Coronary artery (tissue), 2 donors: Measurements from ENCODE around the gene SEC14L1.

ENCODE experiments used
- DNase-seq: peaks from one replicate; pipeline ENCODE4 v3.0.0-alpha.2; 2017; ENCODE audit warnings: low spot score
- H3K27ac ChIP-seq, 2 donors: fragments of 200-600 bp; sonication (generic); one replicate each; pipeline ENCODE4 v1.5.1; 2016 to 2019
- H3K4me3 ChIP-seq: fragments of 200-600 bp; sonication (generic); 2 replicates; pipeline ENCODE4 v1.5.1; 2016; ENCODE audit warnings: mild to moderate bottlenecking, moderate library complexity
- TF ChIP-seq, protein P1 (sequence below): fragments of 200-600 bp; sonication (generic); IDR thresholded peaks from one replicate; pipeline ENCODE4 v1.5.1; 2019; ENCODE audit warnings: antibody characterized with exemption

SEC14L1 gene

DNA sequence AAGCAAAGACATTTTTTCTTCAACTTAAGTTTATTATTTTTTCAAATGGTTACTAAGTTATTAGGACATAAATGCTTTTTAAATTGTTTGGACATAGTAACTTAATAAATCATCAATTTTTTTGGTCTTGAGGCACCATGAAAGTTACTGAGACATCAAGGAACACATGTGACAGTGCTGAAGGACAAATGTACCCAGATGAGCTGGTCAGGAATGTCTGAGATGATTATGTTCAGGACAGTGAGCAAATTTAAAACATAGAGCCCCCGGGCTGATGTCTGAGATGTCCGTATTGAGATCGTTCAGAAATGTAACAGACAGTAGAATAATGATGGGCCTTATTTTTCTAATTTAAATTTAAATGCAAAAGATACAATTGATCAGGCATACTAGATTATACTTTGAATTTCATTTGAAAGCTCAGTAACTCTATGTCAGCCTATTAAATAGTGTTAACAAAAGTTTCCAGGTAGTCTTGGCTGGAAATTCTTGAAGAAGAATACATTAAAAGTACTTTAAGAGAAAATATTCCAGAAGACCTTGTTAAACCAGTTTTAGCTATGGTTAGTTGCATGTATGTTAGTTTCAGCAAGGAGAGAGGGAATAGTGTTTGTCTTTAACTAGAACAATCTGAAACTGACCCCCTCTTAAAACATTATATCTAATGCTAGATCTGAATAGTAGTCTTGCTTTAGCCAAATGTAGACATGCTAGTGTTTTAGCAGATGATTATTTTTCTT, 36.4 kb downstream of the SEC14L1 start:
- no peak for DNase-seq
- TF ChIP-seq, protein P1, sequence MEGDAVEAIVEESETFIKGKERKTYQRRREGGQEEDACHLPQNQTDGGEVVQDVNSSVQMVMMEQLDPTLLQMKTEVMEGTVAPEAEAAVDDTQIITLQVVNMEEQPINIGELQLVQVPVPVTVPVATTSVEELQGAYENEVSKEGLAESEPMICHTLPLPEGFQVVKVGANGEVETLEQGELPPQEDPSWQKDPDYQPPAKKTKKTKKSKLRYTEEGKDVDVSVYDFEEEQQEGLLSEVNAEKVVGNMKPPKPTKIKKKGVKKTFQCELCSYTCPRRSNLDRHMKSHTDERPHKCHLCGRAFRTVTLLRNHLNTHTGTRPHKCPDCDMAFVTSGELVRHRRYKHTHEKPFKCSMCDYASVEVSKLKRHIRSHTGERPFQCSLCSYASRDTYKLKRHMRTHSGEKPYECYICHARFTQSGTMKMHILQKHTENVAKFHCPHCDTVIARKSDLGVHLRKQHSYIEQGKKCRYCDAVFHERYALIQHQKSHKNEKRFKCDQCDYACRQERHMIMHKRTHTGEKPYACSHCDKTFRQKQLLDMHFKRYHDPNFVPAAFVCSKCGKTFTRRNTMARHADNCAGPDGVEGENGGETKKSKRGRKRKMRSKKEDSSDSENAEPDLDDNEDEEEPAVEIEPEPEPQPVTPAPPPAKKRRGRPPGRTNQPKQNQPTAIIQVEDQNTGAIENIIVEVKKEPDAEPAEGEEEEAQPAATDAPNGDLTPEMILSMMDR = no peak
- H3K27ac ChIP-seq = no peak overlapping the region
- no peak overlapping the region for H3K4me3 ChIP-seq

- no peak for DNase-seq
- Histone ChIP-seq H3K4me3 (no peak overlapping the region), H3K27ac (no peak overlapping the region)
- TF ChIP-seq, protein P1 = no peak
Measured at GRCh38 chr17:77178050-77178449, 37.3 kb downstream of the SEC14L1 start.

DNA sequence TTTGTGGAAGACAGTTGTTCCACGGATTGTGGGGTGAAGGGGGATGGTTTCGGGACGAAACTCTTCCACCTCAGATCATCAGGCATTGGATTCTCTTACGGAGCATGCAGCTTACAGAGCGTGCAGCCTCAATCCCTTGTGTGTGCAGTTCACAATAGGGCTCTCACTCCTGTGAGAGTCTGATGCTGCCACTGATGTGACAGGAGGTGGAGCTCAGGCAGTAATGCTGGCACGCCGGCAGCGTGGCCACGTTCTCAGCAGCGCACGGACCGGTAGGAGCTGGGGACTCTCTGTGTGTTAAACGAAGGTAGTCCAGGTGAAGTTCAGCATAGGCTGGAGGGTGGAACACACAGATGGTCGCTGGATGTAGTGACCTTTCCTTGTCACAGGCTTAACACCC, 37.8 kb downstream of the SEC14L1 start:
- no peak for DNase-seq
- no peak overlapping the region for H3K4me3 ChIP-seq
- TF ChIP-seq, protein P1 = no peak

GRCh38 chr17:77180503-77181357, 40.0 kb downstream of the SEC14L1 start:
- Histone ChIP-seq H3K4me3 (no peak overlapping the region), H3K27ac (no peak overlapping the region)
- TF ChIP-seq, protein P1 = no peak
- no peak for DNase-seq

More for the DNA sequence above, 37.8 kb downstream of the SEC14L1 start:
- no peak overlapping the region for H3K27ac ChIP-seq

DNA sequence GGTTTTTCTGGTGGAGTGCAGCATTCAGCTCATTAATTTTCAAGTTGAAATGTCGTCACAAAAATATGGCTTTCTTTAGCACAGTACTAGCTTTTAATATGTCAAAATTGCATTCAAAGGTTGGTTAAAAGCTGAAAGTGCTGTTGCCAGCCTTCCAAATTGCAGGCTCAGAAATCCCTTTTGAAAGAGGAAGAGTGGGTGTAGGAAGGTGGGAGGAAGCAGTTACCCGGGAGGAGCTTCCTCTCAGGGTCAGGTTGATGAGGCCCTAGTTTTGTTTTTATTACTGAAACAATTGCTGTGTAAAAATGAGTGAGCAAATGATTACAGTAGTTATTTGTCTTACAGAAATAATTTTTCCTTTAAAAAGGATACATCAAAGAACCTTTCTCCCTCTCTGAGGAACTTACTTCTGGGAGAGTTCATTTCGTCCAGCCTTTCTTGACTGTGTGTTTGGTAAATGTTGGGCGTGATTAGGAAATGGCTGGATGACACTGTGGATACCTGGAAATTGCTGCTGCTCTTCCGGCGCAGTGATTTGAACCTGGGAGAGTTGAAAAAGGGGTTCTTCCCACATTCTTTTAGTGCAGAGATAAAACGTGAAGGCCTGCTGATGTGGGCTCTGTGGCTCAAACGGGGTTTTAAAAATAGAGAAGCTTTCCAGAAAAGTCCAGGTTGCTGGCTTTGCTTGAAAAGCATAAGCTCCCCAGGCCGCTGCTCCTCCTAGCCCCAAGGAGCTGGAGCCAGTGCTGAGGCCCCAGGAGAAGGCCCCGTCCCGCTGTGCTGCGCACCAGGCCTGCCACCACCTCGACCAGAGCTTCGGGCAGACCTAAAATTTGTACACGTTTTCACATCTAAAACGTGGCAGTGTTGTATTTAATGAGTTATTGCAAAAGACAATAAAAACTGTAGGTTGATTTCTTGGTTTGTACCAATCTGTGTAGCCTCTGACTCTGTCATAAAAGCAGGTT, 41.7 kb downstream of the SEC14L1 start:
- Histone ChIP-seq H3K27ac (no peak overlapping the region), H3K4me3 (no peak overlapping the region)
- TF ChIP-seq, protein P1 = no peak
- DNase-seq = no peak

- Histone ChIP-seq H3K4me3 (no peak overlapping the region), H3K27ac (no peak overlapping the region)
- DNase-seq = no peak
- TF ChIP-seq, protein P1 = no peak
Measured at GRCh38 chr17:77184474-77184873, 43.7 kb downstream of the SEC14L1 start.
